Measurements from ENCODE around the gene NKX1-1.

Gene NKX1-1

DNA sequence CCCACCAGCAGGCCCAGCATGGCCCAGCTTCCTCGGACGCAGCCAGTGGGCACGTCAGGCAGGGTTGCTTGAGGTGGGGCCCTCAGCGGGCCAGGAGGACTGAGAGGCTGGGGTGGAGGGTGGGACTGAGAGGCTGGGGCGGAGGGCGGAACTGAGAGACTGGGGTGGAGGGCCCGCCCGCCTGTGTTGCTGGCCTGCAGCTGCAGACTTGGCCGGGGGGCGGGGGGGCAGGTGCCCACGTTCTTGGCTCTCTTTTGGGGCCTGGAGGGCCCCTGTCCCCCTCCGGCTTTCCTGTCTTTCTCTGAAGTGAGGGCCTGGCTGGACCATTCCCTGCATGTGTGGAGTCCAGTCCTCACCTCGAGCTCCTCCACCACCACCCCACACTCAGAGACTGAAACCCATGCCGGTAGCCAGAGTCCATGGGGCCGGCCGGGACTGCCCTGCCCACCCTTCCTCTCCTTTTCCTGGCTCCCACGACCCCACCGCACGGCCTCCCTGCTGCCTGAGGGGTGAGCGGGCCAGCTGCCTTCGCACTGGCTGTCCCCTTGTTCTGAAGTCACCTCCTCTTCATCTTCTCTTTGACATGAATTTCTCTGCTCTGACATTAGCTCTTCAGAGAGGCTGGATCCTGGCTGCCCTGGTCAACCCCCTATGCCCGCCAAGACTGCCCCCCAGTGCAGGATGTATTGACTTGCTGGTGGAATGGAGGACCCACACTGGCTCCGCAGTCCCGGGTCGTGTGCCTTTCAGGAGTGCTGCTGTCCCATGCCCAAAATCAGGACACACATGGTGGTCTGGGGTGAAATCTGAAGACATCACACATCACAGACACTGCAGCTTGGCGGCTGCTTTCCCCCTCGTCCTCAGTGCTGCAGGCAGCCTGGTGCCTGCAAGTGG is 10.1 kb upstream of the NKX1-1 start:
- no peak for DNase-seq

DNA sequence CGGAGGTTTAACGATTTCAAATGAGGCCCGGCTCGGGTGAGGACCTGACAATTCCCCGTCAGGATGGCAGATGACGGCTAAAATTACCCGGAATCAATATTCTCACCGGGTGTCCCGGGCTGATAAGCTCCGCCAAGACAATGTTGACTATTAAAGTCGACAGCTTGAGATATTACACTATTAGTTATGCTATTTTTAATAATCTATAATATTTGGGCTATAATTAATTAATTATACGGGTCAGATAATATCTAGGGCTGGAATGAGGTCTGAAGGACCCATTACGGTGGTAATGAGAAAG is 9.4 kb upstream of the NKX1-1 start:
- no peak for DNase-seq

GRCh38 chr4:1414831-1415680 is 8.8 kb upstream of the NKX1-1 start:
- no peak for DNase-seq

DNA sequence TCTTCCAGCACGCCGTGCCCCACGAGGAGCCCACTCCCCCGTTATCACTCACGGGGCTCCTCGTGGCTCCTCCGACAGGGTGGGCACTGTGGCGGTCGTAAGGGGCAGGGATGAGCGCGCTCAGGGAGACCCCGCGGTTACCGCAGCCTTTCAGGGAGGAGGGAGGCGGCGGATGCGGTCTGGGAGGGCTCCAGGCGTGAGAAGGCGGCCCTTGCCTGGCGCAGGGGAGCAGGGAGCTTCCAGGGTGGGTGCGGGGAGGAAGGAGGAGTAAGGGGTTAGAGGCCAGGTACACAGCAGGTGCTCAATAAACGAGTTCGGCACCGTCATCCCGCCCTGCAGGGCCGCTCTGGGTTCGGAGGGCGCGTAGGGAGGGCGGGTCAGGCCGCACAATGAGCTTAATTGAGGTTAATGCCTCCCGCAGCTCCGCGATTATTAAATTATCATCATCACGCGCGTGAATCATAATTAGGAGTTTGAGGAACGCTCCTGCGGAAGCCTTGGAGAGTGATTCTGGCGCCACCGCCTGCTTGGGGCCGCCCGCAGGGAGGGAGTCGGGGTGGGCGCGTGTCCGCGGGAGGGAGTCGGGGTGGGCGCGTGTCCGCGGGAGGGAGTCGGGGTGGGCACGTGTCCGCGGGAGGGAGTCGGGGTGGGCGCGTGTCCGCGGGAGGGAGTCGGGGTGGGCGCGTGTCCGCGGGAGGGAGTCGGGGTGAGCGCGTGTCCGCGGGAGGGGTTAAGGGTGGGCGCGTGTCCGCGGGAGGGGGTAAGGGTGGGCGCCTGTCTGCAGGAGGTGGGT is 7.6 kb upstream of the NKX1-1 start:
- DNase-seq: no peak

GRCh38 chr4:1413204-1413663 is 7.0 kb upstream of the NKX1-1 start:
- DNase-seq: no peak

GRCh38 chr4:1412376-1413203 is 6.3 kb upstream of the NKX1-1 start:
- DNase-seq: no peak

- DNase-seq: no peak
Observed at GRCh38 chr4:1411436-1412375, 5.5 kb upstream of the NKX1-1 start.

DNA sequence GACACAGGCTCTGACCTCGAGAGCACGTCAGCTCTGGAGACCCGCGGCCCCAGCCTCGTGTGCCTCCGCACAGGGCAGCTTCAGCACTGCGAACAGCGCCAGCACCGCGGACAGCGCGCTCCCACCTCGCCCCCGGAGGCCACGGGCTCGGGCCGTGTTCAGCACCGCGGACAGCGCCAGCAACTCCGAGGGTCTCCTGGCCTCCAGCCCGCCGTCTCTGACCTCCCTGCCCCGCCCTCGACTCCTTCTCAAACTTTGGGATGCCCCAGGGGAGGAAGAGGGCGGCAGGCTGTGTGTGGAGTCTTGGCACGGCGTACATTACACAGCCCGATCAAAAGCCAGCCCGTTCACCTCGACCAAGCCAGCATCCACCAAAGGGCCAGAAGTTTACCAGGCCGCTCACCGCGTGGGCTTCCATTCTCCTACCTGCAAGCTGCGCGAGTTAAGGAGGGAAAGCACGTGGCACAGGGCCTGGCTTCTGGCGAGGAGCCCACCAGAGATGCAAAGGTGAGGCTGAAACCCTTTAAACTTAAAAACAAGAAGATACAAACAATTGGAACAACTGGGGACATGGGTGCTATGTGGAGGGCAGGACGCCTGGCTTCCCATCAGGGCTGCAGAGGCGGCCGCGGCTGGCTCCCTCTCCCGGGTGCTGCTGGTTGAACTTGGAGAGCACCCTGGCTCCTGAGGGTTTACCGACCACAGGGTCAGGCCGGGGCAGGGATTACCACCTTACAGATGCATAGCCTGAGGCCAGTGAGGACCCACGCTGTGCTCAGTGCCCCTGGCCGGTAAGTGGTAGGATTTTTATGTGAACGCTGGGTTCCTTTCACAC is 4.5 kb upstream of the NKX1-1 start:
- DNase-seq: peak; percentile 21

DNA sequence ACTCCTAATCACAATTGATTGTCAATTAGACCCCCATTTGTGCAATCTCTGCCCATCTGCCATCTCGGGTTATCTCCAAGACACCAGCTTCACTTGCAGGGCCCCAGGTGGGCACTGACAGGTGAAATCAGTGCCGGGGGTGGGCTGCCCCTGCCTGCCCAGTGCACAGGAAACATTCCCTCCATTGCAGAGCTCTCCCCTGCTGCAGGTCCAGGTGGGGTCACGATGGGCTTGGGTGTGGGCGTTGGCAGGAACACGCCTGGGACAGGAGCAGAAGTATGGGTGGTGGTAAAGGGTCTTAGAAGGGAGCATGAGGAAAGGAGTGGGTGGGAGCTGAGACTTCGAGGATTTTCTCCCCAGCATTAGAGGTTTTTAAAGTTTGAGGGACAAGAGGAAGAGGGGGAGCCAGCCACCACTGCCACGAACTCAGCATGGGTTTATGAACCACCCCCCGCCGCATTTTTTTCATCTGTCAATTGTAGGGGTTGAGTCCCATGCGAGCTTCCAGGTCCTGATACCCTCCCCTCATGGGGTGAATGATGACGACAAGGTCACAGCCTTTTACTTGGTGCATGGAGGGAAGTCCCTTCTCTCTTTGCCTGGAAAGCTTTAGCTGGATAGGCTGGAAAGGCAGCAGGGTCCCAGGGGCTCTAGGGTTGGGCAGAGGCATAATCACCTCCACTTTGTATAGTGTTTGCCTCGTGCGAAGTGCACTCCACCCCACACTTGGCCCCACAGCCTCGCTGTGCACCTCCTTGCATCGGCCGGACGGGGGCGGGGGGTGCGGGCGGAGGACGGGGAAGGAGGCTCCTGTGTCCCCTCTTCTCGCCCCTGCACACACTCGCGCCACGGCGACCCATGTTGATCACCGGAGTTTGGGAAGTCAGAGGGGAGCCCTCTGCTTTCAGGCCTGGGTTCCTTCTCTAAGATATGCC is 3.5 kb upstream of the NKX1-1 start:
- no peak for DNase-seq

GRCh38 chr4:1409079-1409478 is 2.8 kb upstream of the NKX1-1 start:
- DNase-seq: no peak

DNA sequence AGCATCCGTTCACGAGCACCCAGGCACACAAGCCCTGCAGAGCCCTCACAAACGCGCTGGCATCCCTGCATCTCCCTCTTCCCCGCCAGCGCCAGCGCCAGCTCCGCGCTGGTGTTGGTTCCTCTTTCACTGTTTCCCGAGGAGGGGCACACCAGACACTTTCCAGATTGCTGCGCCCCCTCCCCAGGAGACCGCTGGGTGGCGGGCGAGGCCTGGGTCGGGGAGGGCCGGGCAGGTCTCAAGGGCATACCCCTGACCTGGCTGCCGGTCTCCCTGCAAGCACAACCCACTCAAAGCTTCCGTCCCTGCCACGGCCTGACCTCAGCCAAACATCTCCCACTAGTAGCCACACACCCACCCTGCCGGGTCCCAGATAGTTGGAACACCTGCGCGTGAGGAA is 2.2 kb upstream of the NKX1-1 start:
- DNase-seq: no peak

DNA sequence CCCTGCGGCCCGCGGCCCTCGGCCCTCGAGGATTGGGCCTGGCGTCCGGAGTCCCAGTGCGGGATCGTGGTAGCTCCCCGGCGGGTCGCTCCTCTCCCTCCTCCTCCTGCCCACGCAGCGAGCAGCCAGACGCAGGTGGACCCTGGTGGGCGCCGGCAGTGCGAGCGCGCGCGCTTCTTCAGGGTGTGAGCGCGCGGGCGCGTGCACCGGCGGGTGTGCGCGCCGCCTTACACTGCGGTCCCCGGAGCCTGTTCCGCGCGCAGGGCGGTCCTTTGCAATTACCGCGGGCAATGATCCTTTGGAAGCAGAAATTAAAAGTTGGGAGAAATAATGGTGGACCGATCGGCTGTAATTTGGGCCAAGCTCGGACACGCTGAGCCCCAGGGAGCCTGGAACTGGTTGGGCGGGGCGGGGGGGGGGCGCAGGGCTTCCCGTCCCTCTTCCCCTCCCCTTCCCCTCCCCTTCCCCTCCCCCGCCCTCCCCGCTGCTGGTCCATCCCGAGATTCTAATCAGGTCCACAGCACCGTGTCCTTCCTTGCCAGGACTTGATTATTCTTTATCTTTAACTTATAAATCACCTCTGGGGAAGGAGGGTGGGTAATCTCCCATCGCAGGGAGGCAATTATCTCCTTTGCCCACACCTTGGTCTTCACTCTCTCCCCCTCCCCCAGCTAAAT is 1.6 kb upstream of the NKX1-1 start:
- no peak for DNase-seq

GRCh38 chr4:1406981-1407656 is 877 bp upstream of the NKX1-1 start:
- no peak for DNase-seq

DNA sequence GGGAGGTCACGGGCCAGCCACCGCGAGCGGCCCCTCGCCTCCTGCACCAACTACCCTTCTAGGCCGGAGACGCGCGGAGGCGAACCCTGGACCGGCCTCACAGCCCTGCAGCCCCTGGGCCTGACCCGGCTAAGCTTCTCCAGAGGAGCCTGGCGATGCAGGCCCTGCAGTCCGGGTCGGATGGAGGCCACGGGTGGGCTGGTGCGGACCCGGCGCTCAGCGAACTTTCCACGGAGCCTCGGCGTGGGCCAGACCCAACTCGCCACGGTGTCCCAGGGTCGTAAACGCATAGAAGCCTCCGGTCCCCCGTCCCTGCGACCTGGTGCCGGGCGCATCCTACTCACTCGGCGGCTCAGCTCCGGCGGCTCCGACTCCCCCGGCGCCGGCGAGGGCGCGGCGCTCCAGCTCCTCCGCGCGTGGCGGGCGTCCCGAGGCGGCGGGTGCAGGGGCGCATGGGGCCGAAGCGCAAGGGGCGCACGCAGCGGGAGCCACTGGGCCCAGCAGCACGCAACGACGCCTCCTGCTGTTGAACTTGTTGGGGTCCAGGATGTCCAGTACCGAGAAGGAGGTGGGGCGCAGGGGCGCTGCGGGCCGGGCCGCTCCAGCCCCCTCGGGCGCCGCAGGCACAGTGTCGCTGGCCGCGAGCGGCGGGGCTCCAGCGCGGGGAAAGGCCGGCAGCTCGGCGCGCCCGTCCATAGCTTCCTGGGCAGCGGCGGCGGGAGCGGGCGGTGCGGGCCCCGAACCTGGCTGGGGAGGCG is 427 bp downstream of the NKX1-1 start:
- DNase-seq: no peak

DNA sequence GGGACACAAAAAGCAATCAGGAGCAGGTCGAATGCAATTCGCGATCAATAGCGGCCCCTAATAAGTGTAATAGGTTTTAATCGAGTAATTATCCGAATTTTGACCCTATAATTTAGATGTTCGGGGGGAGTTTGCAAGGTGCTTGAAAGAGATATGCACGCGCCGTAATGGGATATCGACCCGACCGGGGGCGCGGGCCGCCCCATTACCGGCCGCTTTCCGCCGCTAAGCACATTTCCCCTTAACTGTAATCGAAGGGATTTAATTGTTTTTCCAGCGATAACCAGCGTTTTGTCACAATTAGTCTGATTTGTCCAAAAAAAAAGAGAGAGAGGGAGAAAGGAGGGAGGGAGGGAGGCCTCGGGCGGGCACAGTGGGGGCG is 997 bp downstream of the NKX1-1 start:
- no peak for DNase-seq

DNA sequence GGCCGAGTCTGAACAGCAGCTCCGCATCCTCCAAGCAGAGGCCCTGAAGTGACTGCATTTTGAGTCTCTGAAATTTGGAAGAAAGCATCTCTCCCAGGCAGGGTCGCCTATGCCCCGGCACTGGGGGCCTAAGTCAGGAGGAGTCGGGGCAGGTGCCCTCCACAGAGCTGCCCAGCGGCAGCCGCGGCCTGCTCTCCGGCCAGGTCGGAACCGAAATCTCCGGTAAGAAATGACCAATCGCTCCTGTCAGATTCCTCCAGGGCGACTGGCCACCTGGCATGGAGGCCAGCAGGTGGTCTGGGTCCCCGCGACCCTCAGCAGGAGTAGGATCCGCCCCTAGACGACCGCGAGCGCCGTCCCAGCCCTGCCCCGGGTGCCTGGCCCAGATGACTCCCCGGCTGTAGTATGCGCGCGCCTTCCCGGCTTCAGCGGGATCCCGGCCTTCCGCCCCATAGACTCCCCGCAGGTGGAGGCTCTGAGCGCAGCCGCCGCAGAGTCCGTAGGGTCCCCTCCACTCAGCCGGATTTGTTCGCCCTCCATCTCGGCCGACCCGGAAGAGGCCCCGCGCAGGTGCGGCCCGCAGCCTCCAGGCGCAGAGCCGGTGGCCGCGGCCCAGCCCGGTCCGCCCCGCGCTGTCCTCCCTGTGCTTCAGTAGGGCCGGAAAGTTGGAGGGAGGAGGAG is 1.5 kb downstream of the NKX1-1 start:
- DNase-seq: no peak

Measured in suppressor macrophage treated with lipopolysaccharide for 4 hours (primary cell).